Hepatocyte (in vitro differentiated cells): Measurements from ENCODE around the gene LDLRAD4. TPM values are rescaled to one million over a fixed set of nuclear protein-coding genes. Genes with fewer than 3 reads are reported as not detected.

Experiments
- DNase-seq: peaks from one replicate; pipeline ENCODE4 v3.0.0-alpha.2; 2016; ENCODE audit warnings: low spot score
- H2AFZ ChIP-seq: fragments of 200-600 bp; sonication (generic); 2 replicates; pipeline ENCODE4 v1.6.0; 2016; ENCODE audit warnings: antibody characterized with exemption, mild to moderate bottlenecking
- H3K27ac ChIP-seq: fragments of 200-600 bp; sonication (generic); 2 replicates; pipeline ENCODE4 v1.5.1; 2016; ENCODE audit warnings: mild to moderate bottlenecking
- H3K27me3 ChIP-seq: fragments of 200-600 bp; sonication (generic); 2 replicates; pipeline ENCODE4 v1.6.1; 2016
- H3K36me3 ChIP-seq: fragments of 200-600 bp; sonication (generic); replicated peaks from 2 replicates; pipeline ENCODE4 v1.5.1; 2016; ENCODE audit warnings: low read depth; ENCODE audit not compliant: insufficient read depth
- H3K4me1 ChIP-seq: fragments of 200-600 bp; sonication (generic); 2 replicates; pipeline ENCODE4 v1.5.1; 2016; ENCODE audit warnings: mild to moderate bottlenecking, moderate library complexity; ENCODE audit not compliant: insufficient read depth
- H3K4me2 ChIP-seq: fragments of 200-600 bp; sonication (generic); 2 replicates; pipeline ENCODE4 v1.6.0; 2016
- H3K4me3 ChIP-seq: fragments of 200-600 bp; sonication (generic); 2 replicates; pipeline ENCODE4 v1.5.1; 2016; ENCODE audit warnings: mild to moderate bottlenecking
- H3K79me2 ChIP-seq: fragments of 200-600 bp; sonication (generic); 2 replicates; pipeline ENCODE4 v1.6.0; 2017; ENCODE audit warnings: mild to moderate bottlenecking
- H3K9me2 ChIP-seq: fragments of 200-600 bp; sonication (generic); replicated peaks from 2 replicates; pipeline ENCODE4 v1.6.0; 2017; ENCODE audit warnings: mild to moderate bottlenecking; ENCODE audit not compliant: insufficient read depth
- H3K9me3 ChIP-seq: fragments of 200-600 bp; sonication (generic); 2 replicates; pipeline ENCODE4 v1.5.1; 2016; ENCODE audit warnings: low read depth, mild to moderate bottlenecking
- H4K20me1 ChIP-seq: fragments of 200-600 bp; sonication (generic); 2 replicates; pipeline ENCODE4 v1.6.0; 2016; ENCODE audit warnings: mild to moderate bottlenecking; ENCODE audit not compliant: insufficient read depth, poor library complexity, severe bottlenecking
- CTCF ChIP-seq: fragments of 200-600 bp; sonication (generic); IDR thresholded peaks from 2 replicates; pipeline ENCODE4 v1.5.1; 2016; ENCODE audit warnings: antibody characterized with exemption, mild to moderate bottlenecking; ENCODE audit not compliant: poor library complexity
- EZH2 ChIP-seq: fragments of 200-600 bp; sonication (generic); IDR thresholded peaks from 2 replicates; pipeline ENCODE4 v1.6.1; 2016; ENCODE audit warnings: antibody characterized with exemption, mild to moderate bottlenecking, borderline replicate concordance
- EZH2phosphoT487 ChIP-seq: fragments of 200-600 bp; sonication (generic); IDR thresholded peaks from one replicate; pipeline ENCODE4 v1.6.1; 2018; ENCODE audit warnings: antibody characterized with exemption, mild to moderate bottlenecking, low read depth, moderate library complexity; ENCODE audit not compliant: unreplicated experiment, severe bottlenecking
- WGBS: methylation state at CpG from one replicate; pipeline ENCODE4 v1.1.6; 2016; ENCODE audit warnings: low lambda C conversion rate; ENCODE audit errors: missing lambda C conversion rate; 5-methylcytosine and 5-hydroxymethylcytosine counted together
- polyA plus RNA-seq: library from polyadenylated mRNA; unstranded; fragments of >200 nt; fragmentation: Nextera tagmentation; extraction: Ambion mirVana; gene quantifications from 2 replicates; pipeline ENCODE4 v1.2.1, GENCODE V29; 2016
- total RNA-seq: library from RNA; depleted of rRNA; stranded (reverse); fragments of >200 nt; gene quantifications from 2 replicates; pipeline ENCODE4 v1.2.3, GENCODE V29; 2014

Gene LDLRAD4
- total and polyA plus RNA-seq, 2 experiments from 2014 or later: 15.1 to 29.0 TPM

- WGBS: 75% methylated on average over 26 of the region's 26 CpGs
- Histone ChIP-seq H3K9me3 (no peaks in the 10 kb centered on the region), H3K27ac (no peak overlapping the region), H4K20me1 (no peaks in the 10 kb centered on the region), H3K36me3 (no peaks in the 10 kb centered on the region), H3K4me3 (no peak overlapping the region), H3K79me2 (no peaks in the 10 kb centered on the region), H3K27me3 (no peaks in the 10 kb centered on the region), H3K4me1 (no peaks in the 10 kb centered on the region), H3K4me2 (no peak overlapping the region), H3K9me2 (peaks cover 4% of the 10 kb centered on the region), H2AFZ (no peak overlapping the region)
- DNase-seq: no peak
- no peak for TF ChIP-seq CTCF
- no peak for TF ChIP-seq EZH2phosphoT487
- no peak for TF ChIP-seq EZH2
Measured at GRCh38 chr18:13253786-13254688, 35.5 kb downstream of the LDLRAD4 start.

- DNase-seq: no peak
- Histone ChIP-seq H3K27ac (no peak overlapping the region), H3K9me2 (peaks cover 4% of the 10 kb centered on the region), H3K9me3 (no peaks in the 10 kb centered on the region), H3K4me2 (no peak overlapping the region), H3K4me1 (peaks cover 3% of the 10 kb centered on the region), H3K36me3 (no peaks in the 10 kb centered on the region), H3K79me2 (no peaks in the 10 kb centered on the region), H4K20me1 (no peaks in the 10 kb centered on the region), H2AFZ (no peak overlapping the region), H3K27me3 (no peaks in the 10 kb centered on the region), H3K4me3 (no peak overlapping the region)
- WGBS: 90% methylated on average over 11 of the region's 11 CpGs
- TF ChIP-seq EZH2phosphoT487: no peak
- TF ChIP-seq CTCF: no peak
- TF ChIP-seq EZH2: no peak
Measured at GRCh38 chr18:13254971-13255927, 36.7 kb downstream of the LDLRAD4 start.

- DNase-seq: no peak
- H3K4me3 ChIP-seq: no peak overlapping the region
- H3K9me2 ChIP-seq: peaks cover 4% of the 10 kb centered on the region
- TF ChIP-seq CTCF: no peak
- no peak for TF ChIP-seq EZH2
- TF ChIP-seq EZH2phosphoT487: no peak
- no peaks in the 10 kb centered on the region for H4K20me1 ChIP-seq
- H3K79me2 ChIP-seq: no peaks in the 10 kb centered on the region
- H3K27me3 ChIP-seq: no peaks in the 10 kb centered on the region
- no peaks in the 10 kb centered on the region for H3K9me3 ChIP-seq
- H3K27ac ChIP-seq: no peak overlapping the region
- no peak overlapping the region for H3K4me2 ChIP-seq
- 75% methylated on average over 18 of the region's 18 CpGs for WGBS
- no peaks in the 10 kb centered on the region for H3K36me3 ChIP-seq
- peaks cover 12% of the 10 kb centered on the region for H3K4me1 ChIP-seq
- no peak overlapping the region for H2AFZ ChIP-seq
Measured at GRCh38 chr18:13256444-13257305, 38.1 kb downstream of the LDLRAD4 start.
